Endothelial cell of umbilical vein (primary cell): ENCODE results near the gene OR6P1. TPM values are rescaled to one million over a fixed set of nuclear protein-coding genes. Genes with fewer than 3 reads are reported as not detected.

ENCODE experiments used
- BruUV-seq: library from RNA; stranded (reverse); fragments of 400-500 nt; replicated peaks from 2 replicates; lab custom pipeline; 2021; lab: Mats Ljungman, UMichigan
- CTCF ChIA-PET: fragments of 300-600, 350-600 bp; sonication (Branson Sonifier 250); formaldehyde crosslinking; loops from one replicate; lab custom pipeline; 2021; ENCODE audit warnings: antibody characterized with exemption, inconsistent platforms; lab: Charles Lee
- POLR2A ChIA-PET: fragments of 300-600, 350-600 bp; sonication (Branson Sonifier 250); formaldehyde crosslinking; loops from one replicate; lab custom pipeline; 2021; ENCODE audit warnings: antibody characterized with exemption, inconsistent platforms; lab: Charles Lee
- DNase-seq: peaks from one replicate; pipeline ENCODE4 v3.0.0-alpha.2; 2011; ENCODE audit warnings: low read depth, low spot score
- FAIRE-seq: peaks from 2 replicates; lab custom pipeline; 2011; peaks lifted over from hg19 to GRCh38; lab: Jason Lieb, UNC
- H2AFZ ChIP-seq: 2 replicates; pipeline ENCODE4 v1.6.0; 2012; ENCODE audit warnings: low read depth, low read length, control low read depth, inconsistent platforms
- H3K27ac ChIP-seq: 2 replicates; pipeline ENCODE4 v1.5.1; 2011; ENCODE audit warnings: low read depth, mild to moderate bottlenecking, control low read depth, low read length, moderate library complexity; ENCODE audit not compliant: insufficient read depth
- H3K27me3 ChIP-seq, 2 experiments: 2 replicates each; pipeline versions ENCODE4 v1.6.0 to v1.6.1; 2011; ENCODE audit warnings: low read length in 2 of 2, mixed read lengths in 1 of 2; ENCODE audit not compliant: control insufficient read depth in 2 of 2, insufficient read depth in 2 of 2
- H3K36me3 ChIP-seq, 2 experiments: 2 replicates in 1 of 2; 3 replicates in 1 of 2; pipeline ENCODE4 v1.5.1; 2011; ENCODE audit warnings: low read length in 2 of 2, mild to moderate bottlenecking in 1 of 2, moderate library complexity in 1 of 2; ENCODE audit not compliant: control insufficient read depth in 2 of 2, insufficient read depth in 2 of 2; ENCODE audit errors: extremely low read depth in 1 of 2
- H3K4me1 ChIP-seq: 3 replicates; pipeline ENCODE4 v1.5.1; 2011; ENCODE audit warnings: mild to moderate bottlenecking, low read length; ENCODE audit not compliant: control insufficient read depth, insufficient read depth; ENCODE audit errors: extremely low read depth
- H3K4me2 ChIP-seq: 2 replicates; pipeline ENCODE4 v1.6.1; 2011; ENCODE audit warnings: low read length, control low read depth, mixed read lengths; ENCODE audit not compliant: insufficient read depth
- H3K4me3 ChIP-seq, 3 experiments: fragments of 200-600 bp in 1 of 3; sonication (generic), shearing (Covaris generic) in 1 of 3; replicated peaks in 1 of 3; 2 replicates each; pipeline ENCODE4 v1.5.1; 2011 to 2016; ENCODE audit warnings: control low read depth in 3 of 3, low read length in 3 of 3, mild to moderate bottlenecking in 2 of 3, inconsistent platforms in 1 of 3, low read depth in 1 of 3, moderate library complexity in 1 of 3; ENCODE audit not compliant: insufficient read depth in 1 of 3
- H3K79me2 ChIP-seq: 2 replicates; pipeline ENCODE4 v1.6.0; 2012; ENCODE audit warnings: low read length, inconsistent platforms; ENCODE audit not compliant: control insufficient read depth, insufficient read depth
- H3K9ac ChIP-seq: replicated peaks from 2 replicates; pipeline ENCODE3; 2011; ENCODE audit warnings: low read length, control low read depth; ENCODE audit not compliant: insufficient read depth; ENCODE audit errors: extremely low read depth
- H3K9me1 ChIP-seq: replicated peaks from 3 replicates; pipeline ENCODE4 v1.6.0; 2011; ENCODE audit warnings: mild to moderate bottlenecking, low read length; ENCODE audit not compliant: control insufficient read depth, insufficient read depth; ENCODE audit errors: extremely low read depth
- H3K9me3 ChIP-seq: replicated peaks from 2 replicates; pipeline ENCODE4 v1.5.1; 2012; ENCODE audit warnings: low read length, inconsistent platforms; ENCODE audit not compliant: control insufficient read depth, insufficient read depth
- H4K20me1 ChIP-seq: replicated peaks from 2 replicates; pipeline ENCODE3; 2011; ENCODE audit warnings: mild to moderate bottlenecking, low read length; ENCODE audit not compliant: control insufficient read depth, insufficient read depth; ENCODE audit errors: extremely low read depth
- FOS ChIP-seq: IDR thresholded peaks from 2 replicates; pipeline ENCODE4 v1.6.1; 2011; ENCODE audit warnings: mild to moderate bottlenecking, low read length, moderate library complexity, borderline replicate concordance; ENCODE audit not compliant: insufficient read depth
- GATA2 ChIP-seq: IDR thresholded peaks from 2 replicates; pipeline ENCODE4 v1.7.0; 2011; ENCODE audit warnings: low read depth, mild to moderate bottlenecking, moderate library complexity, mixed read lengths, low read length; ENCODE audit not compliant: insufficient read length, insufficient read depth
- JUN ChIP-seq: IDR thresholded peaks from 2 replicates; pipeline ENCODE4 v1.6.1; 2011; ENCODE audit warnings: borderline replicate concordance, low read depth; ENCODE audit not compliant: insufficient read length, insufficient read depth
- MAX ChIP-seq: IDR thresholded peaks from 2 replicates; pipeline ENCODE4 v1.6.1; 2011; ENCODE audit not compliant: insufficient read depth, insufficient read length
- MYC ChIP-seq: IDR thresholded peaks from one replicate; pipeline ENCODE4 v1.6.1; 2011; ENCODE audit warnings: mild to moderate bottlenecking, low read depth, low read length
- POLR2A ChIP-seq: IDR thresholded peaks from 2 replicates; pipeline ENCODE4 v1.6.1; 2012; ENCODE audit warnings: low read depth, mild to moderate bottlenecking, control low read depth, low read length
- POLR2AphosphoS5 ChIP-seq: IDR thresholded peaks from 2 replicates; pipeline ENCODE4 v1.6.1; 2012; ENCODE audit warnings: low read depth, mild to moderate bottlenecking, control low read depth, low read length, moderate library complexity; ENCODE audit not compliant: insufficient read depth
- dilution Hi-C: fragments of 300-500 bp; cut with MboI; formaldehyde crosslinking; loops from one replicate; pipeline ENCODE4 v1.15.0; 2019; ENCODE audit warnings: low sequenced_read_pairs; ENCODE audit not compliant: extremely low pct_ligation_motif_present
- intact Hi-C: fragments of 100-400 bp; cut with micrococcal nuclease; formaldehyde crosslinking; loops from one replicate; pipeline ENCODE4 v1.10.0; 2022
- polyA plus RNA-seq, 4 experiments: library from polyadenylated mRNA; depleted of rRNA in 3 of 4; stranded (reverse) in 3 of 4; unstranded in 1 of 4; fragments of >200 nt; gene quantifications; 2 replicates each; pipeline versions ENCODE4 v1.2.1 to v1.2.3, GENCODE V29; 2011 to 2012; ENCODE audit warnings: missing spikeins in 1 of 4
- total RNA-seq: library from RNA; stranded (reverse); gene quantifications from 2 replicates; pipeline ENCODE4 v1.2.3, GENCODE V29; 2021
- TF ChIP-seq, protein P1 (sequence below), 2 donors: IDR thresholded peaks; 1 replicate in 1 of 2; 2 replicates in 1 of 2; pipeline ENCODE4 v1.5.1; 2011; ENCODE audit warnings: low read length in 2 of 2, mild to moderate bottlenecking in 2 of 2, moderate library complexity in 2 of 2, control low read depth in 1 of 2, inconsistent platforms in 1 of 2, low read depth in 1 of 2; ENCODE audit not compliant: insufficient read depth in 1 of 2; ENCODE audit errors: extremely low read depth in 1 of 2

OR6P1 gene
- total and polyA plus RNA-seq, 2 donors (not counting 3 experiments of a cell fraction or from before 2014, with no cell fraction given) = not detected

- Histone ChIP-seq H3K27me3 (no peaks in the 10 kb centered on the region), H4K20me1 (no peaks in the 10 kb centered on the region), H3K27ac (no peak overlapping the region), H3K4me2 (no peak overlapping the region), H3K36me3 (no peaks in the 10 kb centered on the region), H3K79me2 (no peaks in the 10 kb centered on the region), H3K9me1 (no peaks in the 10 kb centered on the region), H3K4me3 (no peak overlapping the region), H3K9ac (no peak overlapping the region), H2AFZ (no peak overlapping the region), H3K4me1 (no peaks in the 10 kb centered on the region), H3K9me3 (no peaks in the 10 kb centered on the region)
- dilution Hi-C loops = no loop called here
- CTCF ChIA-PET = no interaction called here
- no TSS peak for BruUV-seq
- TF ChIP-seq MAX = no peak
- FAIRE-seq (no peak), DNase-seq (no peak)
- POLR2A ChIA-PET = no interaction called here
- intact Hi-C loops = no loop called here
Measured at GRCh38 chr1:158607296-158607695, 36.9 kb upstream of the OR6P1 start.

DNA sequence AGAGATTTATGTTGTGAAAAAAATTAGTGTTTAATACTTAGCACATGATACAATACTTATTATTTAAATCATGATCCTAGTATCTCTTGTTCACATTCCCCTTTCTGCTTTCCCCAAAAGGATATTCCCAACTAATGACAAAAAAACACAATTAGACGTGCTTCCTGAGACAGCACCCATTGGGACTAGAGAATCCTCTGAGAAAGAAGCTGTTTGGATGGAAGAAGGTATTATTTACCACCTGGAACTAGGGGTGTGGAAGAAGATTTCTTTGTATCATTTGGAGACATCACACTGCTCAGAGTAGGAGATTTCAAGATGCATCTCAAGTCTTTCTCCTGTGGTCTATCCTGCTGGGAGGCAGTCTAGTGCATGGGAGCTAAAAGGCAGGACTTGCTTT is 34.6 kb upstream of the OR6P1 start, which contains the start of gene OR10Z1:
TSS of gene OR10Z1 (plus strand) at position 301 of the 400 bp plus-strand sequence. CDS start 1,171 bp downstream, outside the sequence.
- H3K4me3 ChIP-seq = no peak within 1 kb of the TSS
- H3K9ac ChIP-seq = no peak within 1 kb of the TSS
- BruUV-seq = no TSS peak
- no peak for TF ChIP-seq POLR2AphosphoS5
- no peak for TF ChIP-seq POLR2A
- TF ChIP-seq MYC = no peak
- no peak for TF ChIP-seq GATA2
- TF ChIP-seq MAX = no peak
- TF ChIP-seq, protein P1, sequence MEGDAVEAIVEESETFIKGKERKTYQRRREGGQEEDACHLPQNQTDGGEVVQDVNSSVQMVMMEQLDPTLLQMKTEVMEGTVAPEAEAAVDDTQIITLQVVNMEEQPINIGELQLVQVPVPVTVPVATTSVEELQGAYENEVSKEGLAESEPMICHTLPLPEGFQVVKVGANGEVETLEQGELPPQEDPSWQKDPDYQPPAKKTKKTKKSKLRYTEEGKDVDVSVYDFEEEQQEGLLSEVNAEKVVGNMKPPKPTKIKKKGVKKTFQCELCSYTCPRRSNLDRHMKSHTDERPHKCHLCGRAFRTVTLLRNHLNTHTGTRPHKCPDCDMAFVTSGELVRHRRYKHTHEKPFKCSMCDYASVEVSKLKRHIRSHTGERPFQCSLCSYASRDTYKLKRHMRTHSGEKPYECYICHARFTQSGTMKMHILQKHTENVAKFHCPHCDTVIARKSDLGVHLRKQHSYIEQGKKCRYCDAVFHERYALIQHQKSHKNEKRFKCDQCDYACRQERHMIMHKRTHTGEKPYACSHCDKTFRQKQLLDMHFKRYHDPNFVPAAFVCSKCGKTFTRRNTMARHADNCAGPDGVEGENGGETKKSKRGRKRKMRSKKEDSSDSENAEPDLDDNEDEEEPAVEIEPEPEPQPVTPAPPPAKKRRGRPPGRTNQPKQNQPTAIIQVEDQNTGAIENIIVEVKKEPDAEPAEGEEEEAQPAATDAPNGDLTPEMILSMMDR (IDR thresholded peaks at IDR 0.05; ENCODE audit: extremely low read depth in 1 of 2, insufficient read depth in 1 of 2, low read depth in 1 of 2, low read length in 2 of 2) = no peak
- no peak for TF ChIP-seq JUN
- TF ChIP-seq FOS = no peak
- dilution Hi-C loops (no loop called here), intact Hi-C loops (no loop called here)
- H3K9me3 ChIP-seq = no peaks in the 10 kb centered on the region
- no peak within 1 kb of the TSS for H2AFZ ChIP-seq
- no peaks in the 10 kb centered on the region for H3K9me1 ChIP-seq
- H3K27me3 ChIP-seq = no peaks in the 10 kb centered on the region
- CTCF ChIA-PET = no interaction called here
- H3K4me2 ChIP-seq = no peak within 1 kb of the TSS
- POLR2A ChIA-PET = no interaction called here
- no peaks in the 10 kb centered on the region for H3K79me2 ChIP-seq
- no peaks in the 10 kb centered on the region for H3K4me1 ChIP-seq
- no peak within 1 kb of the TSS for H3K27ac ChIP-seq
- DNase-seq (no peak), FAIRE-seq (no peak)
- H4K20me1 ChIP-seq = no peaks in the 10 kb centered on the region
- H3K36me3 ChIP-seq = no peaks in the 10 kb centered on the region
